ENCODE results near the gene PHACTR3.

The PHACTR3 gene

GRCh38 chr20:59765599-59766177, 161.3 kb downstream of the PHACTR3 start:
- peak in 1 of 2 donors; percentile 24 for DNase-seq

GRCh38 chr20:59767656-59768055, 163.3 kb downstream of the PHACTR3 start:
- no peak for DNase-seq

GRCh38 chr20:59770270-59770669, 165.9 kb downstream of the PHACTR3 start:
- DNase-seq = no peak

GRCh38 chr20:59770851-59771250, 166.5 kb downstream of the PHACTR3 start:
- no peak for DNase-seq

GRCh38 chr20:59771506-59772372, 167.4 kb downstream of the PHACTR3 start:
- no peak for DNase-seq

GRCh38 chr20:59772373-59772705, 168.0 kb downstream of the PHACTR3 start:
- no peak for DNase-seq

GRCh38 chr20:59772931-59773913, 168.9 kb downstream of the PHACTR3 start:
- DNase-seq = no peak

GRCh38 chr20:59774204-59774641, 169.9 kb downstream of the PHACTR3 start:
- DNase-seq = no peak

- no peak for DNase-seq
These were observed 170.8 kb downstream of the PHACTR3 start for GRCh38 chr20:59774921-59775686.

GRCh38 chr20:59775687-59776055, 171.3 kb downstream of the PHACTR3 start:
- DNase-seq = no peak

- DNase-seq = no peak
These were observed 171.8 kb downstream of the PHACTR3 start for GRCh38 chr20:59776059-59776603.

GRCh38 chr20:59776626-59777330, 172.4 kb downstream of the PHACTR3 start:
- DNase-seq = no peak

GRCh38 chr20:59777331-59777725, 173.0 kb downstream of the PHACTR3 start:
- DNase-seq = no peak

GRCh38 chr20:59777814-59778575, 173.7 kb downstream of the PHACTR3 start:
- DNase-seq = no peak

GRCh38 chr20:59778615-59779200, 174.4 kb downstream of the PHACTR3 start:
- no peak for DNase-seq

- DNase-seq = no peak
These were observed 175.5 kb downstream of the PHACTR3 start for GRCh38 chr20:59779656-59780380.

- DNase-seq = no peak
These were observed 176.3 kb downstream of the PHACTR3 start for GRCh38 chr20:59780494-59781185.

- no peak for DNase-seq
These were observed 176.9 kb downstream of the PHACTR3 start for GRCh38 chr20:59781226-59781625.
